Measurements from ENCODE around the gene NFYA.

NFYA gene

GRCh38 chr6:41054511-41054910 is 18.3 kb upstream of the NFYA start:
- no peak for TF ChIP-seq CTCF (IDR thresholded peaks at IDR 0.05; ENCODE audit: extremely low read depth, missing control alignments)

GRCh38 chr6:41055149-41055548 is 17.6 kb upstream of the NFYA start:
- DNase-seq (ENCODE audit: low spot score), result no peak
- no peak for TF ChIP-seq CTCF (IDR thresholded peaks at IDR 0.05; ENCODE audit: extremely low read depth, missing control alignments)

More at GRCh38 chr6:41054511-41054910, 18.3 kb upstream of the NFYA start:
- DNase-seq (ENCODE audit: low spot score), result no peak

- TF ChIP-seq CTCF (IDR thresholded peaks at IDR 0.05; ENCODE audit: extremely low read depth, missing control alignments), result no peak
- no peak for DNase-seq (ENCODE audit: low spot score)
Observed at GRCh38 chr6:41056768-41057490, 15.8 kb upstream of the NFYA start.

GRCh38 chr6:41058783-41059181 is 14.0 kb upstream of the NFYA start:
- no peak for TF ChIP-seq CTCF (IDR thresholded peaks at IDR 0.05; ENCODE audit: extremely low read depth, missing control alignments)
- no peak for DNase-seq (ENCODE audit: low spot score)

GRCh38 chr6:41059556-41059955 is 13.2 kb upstream of the NFYA start:
- no peak for DNase-seq (ENCODE audit: low spot score)
- no peak for TF ChIP-seq CTCF (IDR thresholded peaks at IDR 0.05; ENCODE audit: extremely low read depth, missing control alignments)

- TF ChIP-seq CTCF (IDR thresholded peaks at IDR 0.05; ENCODE audit: extremely low read depth, missing control alignments), result no peak
- DNase-seq (ENCODE audit: low spot score), result no peak
Observed at GRCh38 chr6:41061196-41061726, 11.5 kb upstream of the NFYA start.

GRCh38 chr6:41062056-41062455 is 10.7 kb upstream of the NFYA start:
- no peak for TF ChIP-seq CTCF (IDR thresholded peaks at IDR 0.05; ENCODE audit: extremely low read depth, missing control alignments)
- DNase-seq (ENCODE audit: low spot score), result no peak

Measured in GM20000 (cell line).